ENCODE results near the gene RHOBTB1.

The RHOBTB1 gene

DNA sequence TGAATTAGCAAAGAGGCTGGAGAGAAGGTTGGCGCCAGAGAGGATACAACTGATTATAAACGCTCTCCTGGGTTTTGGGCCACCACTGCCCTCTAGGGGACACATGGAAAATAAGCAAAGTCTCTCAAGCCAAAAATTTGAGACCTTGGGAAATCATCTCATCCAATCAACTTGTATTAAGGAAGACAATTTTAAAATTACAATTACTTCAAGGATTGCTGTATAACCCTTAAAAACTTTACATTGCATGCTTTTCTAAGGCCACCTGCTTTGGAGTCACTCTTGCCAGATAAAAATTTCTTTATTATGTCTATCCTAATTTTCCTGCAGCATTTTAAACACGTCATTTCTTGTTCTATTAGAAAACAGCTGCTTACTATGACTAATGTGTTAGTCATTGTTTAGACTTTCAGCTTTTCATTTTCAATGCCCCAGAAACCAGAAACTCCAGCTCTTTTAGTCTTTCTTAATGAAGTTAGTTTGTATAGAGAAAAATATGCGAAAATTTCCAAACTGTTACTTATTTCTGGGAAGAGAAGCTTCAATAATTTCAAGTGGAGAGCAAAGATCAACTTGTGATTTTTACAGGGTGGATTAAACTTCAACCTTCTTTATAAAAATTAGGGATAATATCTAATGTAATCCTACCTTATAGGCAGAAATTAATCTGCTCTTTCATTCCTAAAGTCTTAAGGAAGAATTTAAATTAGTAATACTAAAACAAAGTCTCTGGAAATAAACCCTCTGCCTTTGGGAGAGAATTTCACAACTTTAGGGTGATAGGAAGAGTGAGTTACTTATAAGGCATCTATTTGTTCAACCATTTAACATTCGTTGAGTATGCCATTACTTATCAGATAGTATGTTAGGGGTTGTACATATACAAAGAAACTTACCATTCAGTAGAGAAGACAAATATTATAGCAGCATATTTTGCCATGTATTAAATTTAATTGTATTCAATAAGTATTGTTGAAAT lies 20.6 kb upstream of the RHOBTB1 start:
- peak; percentile 42 for DNase-seq

DNA sequence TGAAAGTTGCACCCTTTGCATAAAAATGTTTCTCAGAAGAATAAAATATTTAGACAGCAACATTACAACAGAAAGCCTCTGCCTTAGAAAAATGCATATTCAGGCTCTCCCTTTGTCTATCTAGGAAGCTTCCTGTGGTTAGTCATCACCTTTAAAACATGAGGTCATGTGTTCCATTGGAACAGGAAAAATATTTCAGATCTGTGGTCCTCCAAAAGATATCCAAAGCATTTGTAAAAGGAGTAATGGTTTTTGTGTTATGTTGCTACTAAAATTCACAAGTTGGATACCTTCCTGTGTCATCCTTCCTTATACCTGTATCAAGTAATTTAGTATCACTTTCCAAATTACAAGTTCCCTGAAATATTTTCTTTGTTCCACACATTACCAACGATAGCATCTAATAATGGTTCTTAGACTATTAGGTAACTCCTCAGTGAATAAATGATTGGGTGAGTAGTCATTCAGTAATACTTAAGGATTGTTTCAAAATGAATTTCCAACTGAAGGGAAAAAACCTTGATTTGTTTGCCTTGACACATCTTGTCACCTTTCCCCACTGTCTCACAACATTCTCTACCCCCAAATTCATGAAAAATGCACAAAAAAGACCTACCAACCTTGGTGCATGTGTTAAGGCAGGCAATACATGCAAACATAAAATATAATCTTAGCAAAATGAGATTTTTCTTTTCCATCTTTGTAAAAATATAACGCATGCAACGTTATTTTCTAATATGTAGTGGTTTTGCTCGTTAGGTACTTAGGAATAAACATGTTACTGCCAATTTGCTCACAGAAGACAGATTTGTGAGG lies 19.7 kb upstream of the RHOBTB1 start:
- no peak for DNase-seq

DNA sequence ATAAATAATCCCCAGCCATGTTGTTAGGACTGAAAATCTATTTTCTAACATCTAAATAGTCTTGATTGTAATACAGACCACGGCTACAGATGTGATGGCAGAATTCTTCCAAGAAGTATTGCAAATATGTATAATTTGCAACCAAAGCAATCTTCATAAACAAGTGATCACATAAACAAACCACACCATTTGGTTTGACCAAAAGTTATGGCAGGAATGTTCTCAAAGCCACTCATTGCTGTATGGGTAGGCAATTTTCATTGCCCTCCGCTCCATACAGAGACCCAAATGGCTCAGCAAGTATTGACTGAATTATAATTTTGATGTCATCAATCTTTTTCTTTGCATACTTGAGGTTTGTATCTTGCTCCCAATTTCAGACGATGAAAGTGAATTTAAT lies 19.0 kb upstream of the RHOBTB1 start:
- DNase-seq = no peak

DNA sequence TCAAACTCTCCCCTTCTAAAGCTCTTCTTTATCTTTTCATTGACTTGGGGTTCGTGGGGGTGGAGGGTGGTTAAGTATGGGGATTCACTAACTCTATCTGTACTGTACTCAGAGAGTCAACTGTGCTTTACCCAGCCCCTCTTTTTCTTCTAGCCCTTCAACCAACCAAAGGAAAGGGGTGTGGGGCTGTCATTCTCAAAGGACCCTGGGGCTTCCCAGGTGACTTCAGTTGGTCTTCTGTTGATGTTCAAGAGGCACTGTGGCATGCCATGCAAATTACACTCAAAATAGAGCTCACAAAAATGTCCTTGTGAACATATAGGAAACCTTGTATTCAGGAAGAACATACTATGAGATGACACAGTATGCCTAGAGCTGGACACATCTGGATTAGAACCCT lies 16.9 kb upstream of the RHOBTB1 start:
- DNase-seq = no peak

DNA sequence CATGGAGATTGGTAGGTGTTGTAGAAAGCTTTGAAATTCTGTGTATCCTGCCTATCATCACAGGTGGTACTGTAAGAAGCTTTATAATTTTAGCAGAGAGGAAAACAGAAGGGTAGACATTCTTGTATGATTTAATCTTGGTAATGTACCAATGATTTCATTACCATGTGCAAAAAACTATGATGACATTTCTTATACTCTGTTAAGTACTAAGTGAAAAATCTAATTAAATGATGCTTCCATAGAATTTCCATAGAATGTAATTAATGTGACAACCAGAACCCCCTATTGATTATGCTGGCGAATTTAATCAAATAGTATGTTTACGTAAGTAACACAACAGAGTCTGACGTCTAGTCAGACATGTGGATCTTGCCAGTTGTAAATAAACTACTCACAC lies 16.0 kb upstream of the RHOBTB1 start:
- DNase-seq = no peak

DNA sequence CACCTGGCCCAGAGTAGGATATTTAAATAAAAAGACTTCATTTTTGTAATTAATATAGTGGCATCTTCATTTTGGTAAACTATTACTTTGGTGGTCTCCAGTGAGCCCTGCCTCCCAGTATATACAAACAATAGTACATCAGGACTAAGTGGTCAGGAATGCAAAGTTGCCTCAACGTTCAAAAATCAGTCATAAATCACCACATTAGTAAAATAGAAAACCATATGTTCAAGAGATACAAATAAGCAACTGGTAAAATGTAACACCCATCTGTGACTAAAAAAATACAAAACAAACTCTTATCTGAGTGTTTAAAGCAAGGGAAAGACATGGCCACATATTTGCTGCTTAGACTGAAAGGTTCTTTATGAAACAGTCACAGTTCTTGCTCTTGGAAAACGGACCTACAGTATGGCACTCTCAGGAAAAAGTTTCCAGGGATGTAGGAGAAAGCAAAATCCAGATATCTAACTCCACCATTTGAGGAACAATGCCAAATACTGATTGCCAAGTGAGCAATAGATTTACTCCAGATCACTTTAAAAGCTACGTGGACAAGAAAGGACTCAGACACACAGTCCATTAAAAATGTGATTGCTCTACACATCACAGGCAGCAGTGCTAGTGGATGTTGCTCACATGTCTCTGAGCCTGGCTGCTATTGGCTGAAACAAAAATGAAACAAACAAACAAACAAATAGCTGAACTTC lies 15.1 kb upstream of the RHOBTB1 start:
- DNase-seq = no peak

DNA sequence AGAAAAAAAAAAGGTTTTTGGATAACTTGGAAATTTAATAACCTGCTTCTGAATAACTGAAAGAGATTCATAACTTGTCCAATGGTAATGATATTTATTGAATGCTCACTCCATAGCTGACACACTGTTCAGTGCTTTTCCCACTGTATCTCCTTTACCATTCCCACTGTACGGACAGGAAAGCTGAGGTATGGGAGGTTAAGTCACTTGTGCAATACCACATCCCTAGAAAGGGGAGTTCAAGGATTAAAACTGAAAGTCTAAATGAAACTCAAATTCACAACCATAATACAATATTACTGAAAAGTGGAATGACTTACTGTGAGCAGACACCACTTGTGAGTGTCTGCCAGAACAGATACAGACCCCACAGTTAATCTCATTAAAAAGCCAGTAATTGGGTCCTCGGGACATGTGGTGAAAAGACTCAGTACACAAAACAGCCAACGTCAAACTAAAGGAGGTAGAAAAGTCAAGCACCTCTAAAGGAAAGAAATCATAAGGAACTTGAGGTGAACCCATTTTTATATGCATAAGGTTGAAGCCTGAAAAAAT lies 13.8 kb upstream of the RHOBTB1 start:
- no peak for DNase-seq

DNA sequence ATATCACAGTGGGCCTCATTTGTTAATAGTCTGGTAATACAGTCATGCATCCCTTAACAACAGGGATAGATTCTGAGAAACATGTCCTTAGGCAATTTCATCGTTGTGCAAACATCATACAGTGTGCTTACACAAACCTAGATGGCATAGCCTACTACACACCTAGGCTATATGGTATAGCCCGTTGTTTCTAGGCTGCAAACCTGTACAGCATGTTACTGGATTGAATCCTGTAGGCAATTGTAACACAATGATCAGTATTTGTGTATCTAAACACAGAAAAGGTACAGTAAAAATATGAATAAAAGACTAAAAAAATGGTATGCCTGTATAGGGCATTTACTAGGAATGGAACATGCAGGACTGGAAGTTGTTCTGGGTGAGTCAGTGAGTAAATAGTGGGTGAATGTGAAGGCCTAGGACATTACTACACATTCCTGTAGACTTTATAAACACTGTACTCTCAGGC lies 12.0 kb upstream of the RHOBTB1 start:
- DNase-seq = no peak

DNA sequence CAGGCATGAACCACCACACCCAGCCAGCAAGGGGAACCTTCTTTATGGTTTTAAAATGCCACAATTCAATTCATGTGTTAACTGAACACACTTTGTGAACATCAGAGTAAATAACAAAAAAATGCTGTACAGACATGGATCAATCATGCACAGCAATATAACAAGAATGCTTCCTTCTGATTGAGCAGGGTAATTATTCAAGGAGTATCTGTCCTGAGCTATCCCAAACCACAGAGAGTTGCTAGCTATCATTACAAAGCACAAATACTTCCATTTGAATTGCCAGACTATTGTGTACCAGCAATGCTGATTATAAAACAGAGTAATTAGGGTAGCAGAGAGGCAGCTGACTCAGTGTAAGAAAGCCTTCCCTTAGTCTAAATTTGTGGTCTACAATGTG lies 11.3 kb upstream of the RHOBTB1 start:
- DNase-seq = no peak

DNA sequence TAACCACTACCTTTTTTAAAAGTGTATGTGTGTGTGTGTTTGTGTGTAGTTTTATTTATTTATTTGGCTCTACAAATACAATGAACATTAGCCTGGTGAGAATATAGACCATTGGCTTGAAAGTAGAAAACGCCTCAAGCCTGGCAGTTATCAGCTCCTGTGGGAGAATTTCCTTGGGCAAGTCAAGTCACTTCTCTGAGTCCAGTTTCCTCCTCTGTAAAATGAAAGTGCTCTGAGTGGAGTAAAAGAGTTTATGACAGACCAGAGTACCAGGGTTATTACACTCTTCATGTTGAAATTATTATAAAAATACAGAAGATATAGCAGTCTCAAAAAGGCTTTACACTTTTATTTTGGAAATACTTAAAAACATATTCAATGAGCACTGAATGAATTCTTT lies 10.1 kb upstream of the RHOBTB1 start:
- DNase-seq = no peak

DNA sequence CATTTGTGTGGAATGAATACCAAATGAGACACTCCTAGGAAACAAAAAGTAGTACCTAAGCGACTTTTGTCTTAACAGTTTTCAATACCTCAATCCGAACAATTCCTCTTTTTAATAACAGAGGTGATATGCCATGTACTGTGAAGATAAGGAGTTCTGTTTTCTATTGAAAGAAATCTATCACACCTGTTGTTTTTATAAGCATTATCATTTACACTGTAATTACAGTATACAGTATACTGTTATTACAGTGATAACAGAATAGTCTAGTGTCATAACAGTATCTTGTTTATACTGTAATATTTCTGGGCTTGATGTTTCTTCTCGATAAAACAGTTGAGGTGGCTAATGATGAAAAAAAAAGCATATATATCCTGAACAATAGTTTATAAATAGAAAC lies 9.4 kb upstream of the RHOBTB1 start:
- DNase-seq = no peak

DNA sequence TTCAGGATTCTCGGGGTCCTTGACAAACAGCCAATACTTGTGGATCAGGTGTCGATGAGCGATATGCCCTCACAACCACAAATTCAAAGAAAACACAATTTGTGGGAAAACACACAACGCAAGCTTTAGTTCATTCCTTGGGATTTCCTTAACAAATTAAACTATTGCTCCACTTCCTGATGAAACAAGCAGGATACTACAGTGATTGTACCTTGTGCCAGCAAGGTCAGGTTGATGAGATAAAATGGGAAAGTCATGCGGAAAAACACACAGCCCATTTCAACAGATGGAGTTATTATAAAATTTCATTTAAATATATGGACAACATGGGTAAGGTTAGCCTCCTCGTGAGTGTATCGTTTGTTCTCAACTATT lies 8.8 kb upstream of the RHOBTB1 start:
- DNase-seq = no peak

DNA sequence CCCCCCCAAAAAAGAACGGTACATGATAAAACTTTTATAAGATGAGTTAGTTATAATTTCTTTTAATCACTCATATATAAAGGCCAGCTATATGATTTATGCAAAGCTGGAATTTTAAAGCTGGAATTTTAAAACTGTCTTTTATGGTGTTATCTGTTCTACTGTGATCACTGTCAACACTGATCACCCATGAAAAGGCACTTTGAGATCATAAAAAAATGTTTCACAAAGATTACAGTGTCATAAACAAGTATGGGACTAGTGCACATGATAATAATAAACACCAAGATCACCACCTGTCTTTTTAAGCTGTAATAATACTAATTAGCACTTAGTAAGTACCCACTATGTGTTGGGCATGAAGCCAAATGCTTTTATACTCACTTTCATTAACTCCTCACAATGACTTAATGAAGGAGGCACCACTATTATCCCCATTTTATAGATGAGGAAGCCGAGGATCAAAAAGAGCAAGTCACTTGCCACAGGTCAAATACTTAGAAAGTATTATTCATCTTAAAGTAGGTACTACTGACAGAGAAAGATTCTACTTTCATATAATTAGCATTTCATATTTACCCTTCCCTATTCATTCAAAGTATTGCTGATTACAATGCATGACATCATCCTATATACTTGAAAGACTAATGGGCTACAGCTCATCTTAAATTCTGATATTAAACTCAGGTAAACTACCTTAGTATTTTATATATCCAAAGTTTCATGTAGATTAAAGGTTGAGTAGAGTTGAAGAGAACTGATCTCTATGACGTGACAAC lies 8.3 kb upstream of the RHOBTB1 start:
- no peak for DNase-seq

DNA sequence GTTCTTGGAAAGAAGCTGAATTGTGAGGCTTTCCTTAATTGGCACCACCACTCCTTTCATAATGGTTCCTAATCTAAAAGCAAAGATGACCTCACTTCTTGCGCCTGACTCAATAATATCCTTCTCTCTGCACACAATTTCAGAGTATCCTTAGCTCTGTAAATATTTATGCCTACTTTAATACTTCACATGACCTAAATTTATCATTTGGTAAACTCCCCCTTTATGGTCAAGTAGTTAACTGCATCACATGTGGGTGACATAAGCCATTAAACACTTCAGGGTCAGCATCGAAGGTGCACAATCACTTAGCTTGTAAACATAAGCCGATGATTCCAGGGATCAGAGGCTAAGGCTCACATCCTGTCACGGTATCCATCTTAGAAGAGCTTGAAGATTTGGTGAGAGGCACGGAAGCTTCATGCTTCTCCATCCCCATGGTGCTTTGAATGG lies 7.3 kb upstream of the RHOBTB1 start:
- DNase-seq = no peak

DNA sequence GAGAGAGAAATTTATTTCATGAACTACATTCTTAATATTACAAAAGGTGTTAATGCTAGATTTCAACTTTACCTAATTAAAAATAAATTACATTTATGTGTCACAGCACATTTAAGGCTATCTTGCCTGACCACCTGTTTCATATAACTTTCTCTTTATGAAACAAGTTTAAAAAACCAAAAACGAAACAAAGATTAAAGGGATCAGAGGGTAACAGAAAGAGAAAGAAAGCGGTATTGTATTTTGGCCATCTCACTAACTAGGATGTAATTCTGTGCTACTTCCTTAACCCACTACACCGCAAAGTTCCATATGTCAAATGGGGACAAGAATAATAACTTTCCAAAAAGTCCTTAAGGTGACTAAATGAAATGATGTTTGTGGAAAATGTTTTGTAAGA lies 6.3 kb upstream of the RHOBTB1 start:
- no peak for DNase-seq

DNA sequence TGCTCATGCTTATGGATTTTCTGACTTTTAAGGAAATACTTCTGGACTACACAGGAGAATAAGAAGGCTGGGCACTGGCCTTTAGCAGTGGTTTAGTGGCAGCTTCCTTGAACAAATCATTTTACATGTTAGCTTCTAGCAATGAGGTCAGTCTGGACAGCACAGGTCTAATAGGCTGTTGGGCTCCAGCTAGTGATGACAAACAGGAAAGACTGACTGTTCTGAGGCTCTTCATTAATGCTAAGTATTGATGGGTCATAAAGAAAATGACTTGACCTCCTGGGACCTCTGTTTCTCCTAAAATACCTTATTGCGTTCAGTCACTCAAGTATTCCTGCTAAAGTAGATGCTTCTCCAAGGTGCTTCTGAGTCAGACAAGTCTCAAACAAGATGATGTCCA lies 4.9 kb upstream of the RHOBTB1 start:
- no peak for DNase-seq

DNA sequence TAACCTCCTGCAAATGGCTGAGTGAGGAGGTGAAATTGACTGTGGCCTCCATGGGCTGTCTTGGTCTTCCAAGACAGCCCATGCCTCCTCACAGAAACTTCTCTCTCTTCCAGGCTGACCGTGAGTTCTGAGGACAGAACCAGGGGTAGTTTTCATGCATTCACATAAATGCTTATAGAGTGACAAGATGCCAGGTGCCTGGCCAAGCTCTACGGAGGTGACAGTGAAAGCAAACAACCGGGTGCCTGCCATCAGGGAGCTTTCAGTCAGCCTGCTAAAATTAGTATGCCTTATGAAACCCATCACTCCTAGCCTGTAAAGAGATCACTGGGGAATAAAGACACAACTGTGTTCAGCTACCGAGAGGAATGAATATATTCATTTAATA lies 919 bp upstream of the RHOBTB1 start:
- DNase-seq = no peak

DNA sequence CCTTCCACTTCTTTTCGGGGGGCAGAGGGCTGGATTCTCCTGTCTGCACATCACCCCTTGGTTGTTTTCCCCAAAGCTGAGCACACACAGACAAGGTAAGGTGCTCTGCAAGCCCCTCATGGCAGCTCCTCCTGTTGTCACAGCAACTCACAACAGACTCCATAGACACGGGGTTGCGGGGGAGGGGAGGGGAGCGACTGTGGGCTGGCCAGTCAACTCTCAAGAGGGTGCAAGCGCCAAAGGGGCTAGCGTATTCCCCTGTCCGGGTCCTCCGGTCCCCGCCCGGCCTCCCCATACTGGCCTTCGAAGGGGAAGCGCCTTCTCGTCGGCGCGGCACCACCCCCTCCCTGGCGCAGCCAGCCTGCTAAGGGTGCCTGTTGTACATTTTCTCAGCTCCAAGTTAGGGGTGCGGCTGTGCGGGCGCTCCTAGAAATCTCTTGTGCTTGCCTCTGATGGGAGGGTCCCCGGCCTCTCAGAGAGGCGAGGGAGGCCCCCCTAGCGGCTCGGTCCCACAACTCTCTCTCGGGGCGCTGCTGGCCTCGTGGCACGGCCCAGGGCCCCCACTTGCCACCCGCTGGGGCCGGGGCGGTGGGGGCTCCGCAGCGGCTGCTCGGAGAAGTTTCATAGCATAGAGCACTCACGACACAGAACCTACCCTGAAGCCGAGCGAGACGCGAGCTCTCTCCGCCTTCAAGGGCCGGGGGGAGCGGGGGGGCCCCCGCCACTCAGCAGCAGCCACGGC lies 498 bp downstream of the RHOBTB1 start:
- no peak for DNase-seq

DNA sequence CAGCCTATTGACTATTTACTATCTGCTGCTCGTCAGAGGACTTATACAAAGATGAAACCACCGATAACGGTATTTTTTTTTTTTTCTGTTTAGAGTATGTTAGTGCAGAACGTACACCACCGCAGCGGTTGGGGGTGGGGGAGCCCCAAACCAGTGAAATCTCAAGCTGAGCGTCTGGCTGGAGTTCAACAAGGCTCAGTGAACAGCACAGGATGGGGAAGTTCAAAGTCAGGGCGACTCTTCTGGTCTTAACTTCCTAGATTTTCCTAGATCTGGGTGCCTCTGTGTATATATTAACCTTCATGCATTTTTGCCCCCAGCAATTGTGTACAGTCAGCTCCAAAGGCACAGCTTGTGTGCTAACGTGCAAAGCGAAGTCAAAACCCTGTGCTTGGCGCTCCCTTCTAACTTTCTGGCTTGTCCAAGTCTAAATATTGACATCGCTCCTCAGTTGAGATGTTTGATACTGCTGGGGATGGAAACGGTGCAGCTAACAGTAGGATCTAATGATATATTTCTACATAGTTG lies 1.1 kb downstream of the RHOBTB1 start:
- peak; percentile 8 for DNase-seq

DNA sequence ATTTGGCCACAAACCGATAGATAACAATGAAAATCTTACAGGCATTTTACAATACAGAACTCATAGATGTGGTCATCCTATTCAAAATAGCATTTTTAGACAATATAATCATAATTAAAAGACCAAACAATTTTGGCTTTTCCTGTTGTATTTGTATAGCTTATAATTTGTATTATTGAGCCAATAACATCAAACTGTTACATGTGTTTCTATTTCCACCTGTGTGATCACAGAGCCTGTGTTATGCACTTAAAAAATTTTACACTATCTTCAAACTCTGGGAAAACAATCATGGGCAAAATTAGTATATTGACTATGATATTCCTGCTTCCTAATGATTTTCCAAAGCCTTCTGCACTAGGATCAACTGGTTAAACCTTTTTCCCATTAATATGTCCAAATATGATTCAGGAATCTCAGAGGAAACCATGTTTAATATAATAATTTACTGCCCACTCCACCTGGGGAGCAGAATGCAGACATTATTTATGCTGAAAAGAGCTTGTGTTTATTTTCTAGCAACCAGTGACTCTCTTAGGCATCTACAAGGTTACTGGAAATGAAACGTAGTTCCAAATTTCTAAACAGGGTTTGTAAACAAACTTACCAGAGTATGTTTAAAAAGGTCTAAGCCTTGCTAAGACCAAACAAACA lies 1.7 kb downstream of the RHOBTB1 start:
- DNase-seq = no peak

DNA sequence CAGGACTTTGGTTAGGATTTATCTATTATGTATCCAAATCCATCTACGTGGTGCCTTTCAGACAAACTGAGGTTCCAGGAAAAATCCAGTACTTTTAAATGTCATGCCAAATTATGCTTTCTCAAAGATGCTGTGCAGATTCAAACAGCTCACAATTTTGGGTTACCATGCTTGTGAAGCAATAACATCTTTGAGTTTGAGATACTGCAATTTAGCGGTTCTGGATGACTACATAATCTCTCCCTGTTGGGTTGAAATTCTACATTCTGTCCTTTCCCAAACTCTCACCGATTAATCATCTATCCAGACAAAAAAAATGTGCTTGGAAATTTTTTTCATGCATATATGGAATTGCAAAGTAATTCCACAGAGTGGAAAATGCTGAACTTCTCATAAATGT lies 3.5 kb downstream of the RHOBTB1 start:
- no peak for DNase-seq

Data from CD4-positive, alpha-beta T cell treated with Interleukin-21 for 1 hour (primary cell).